ENCODE measurements around the gene GAST. TPM values are rescaled to one million over a fixed set of nuclear protein-coding genes. Genes with fewer than 3 reads are reported as not detected.
A peak's percentile ranks its signal among the peaks of the same experiment; 100 is the strongest.

The GAST gene
- total and polyA plus RNA-seq, 5 donors, result not detected

- intact Hi-C loops (cut with DNase I), result no loop called here
- Histone ChIP-seq H3K4me1 (ENCODE audit: control insufficient read depth, insufficient read depth, low read length) (peaks cover 2% of the 10 kb centered on the region), H3K27ac (ENCODE audit: low read length) (no peak overlapping the region), H3K9me3 (ENCODE audit: control insufficient read depth, low read length) (no peaks in the 10 kb centered on the region), H3K4me3 (ENCODE audit: low read length) (no peak overlapping the region), H3K27me3 (ENCODE audit: control insufficient read depth, insufficient read depth) (no peaks in the 10 kb centered on the region)
- WGBS, result 83% methylated on average over 7 of the region's 7 CpGs
- no peak for DNase-seq
- no peak for ATAC-seq
Observed at GRCh38 chr17:41722231-41722630, 10.1 kb downstream of the GAST start.

DNA sequence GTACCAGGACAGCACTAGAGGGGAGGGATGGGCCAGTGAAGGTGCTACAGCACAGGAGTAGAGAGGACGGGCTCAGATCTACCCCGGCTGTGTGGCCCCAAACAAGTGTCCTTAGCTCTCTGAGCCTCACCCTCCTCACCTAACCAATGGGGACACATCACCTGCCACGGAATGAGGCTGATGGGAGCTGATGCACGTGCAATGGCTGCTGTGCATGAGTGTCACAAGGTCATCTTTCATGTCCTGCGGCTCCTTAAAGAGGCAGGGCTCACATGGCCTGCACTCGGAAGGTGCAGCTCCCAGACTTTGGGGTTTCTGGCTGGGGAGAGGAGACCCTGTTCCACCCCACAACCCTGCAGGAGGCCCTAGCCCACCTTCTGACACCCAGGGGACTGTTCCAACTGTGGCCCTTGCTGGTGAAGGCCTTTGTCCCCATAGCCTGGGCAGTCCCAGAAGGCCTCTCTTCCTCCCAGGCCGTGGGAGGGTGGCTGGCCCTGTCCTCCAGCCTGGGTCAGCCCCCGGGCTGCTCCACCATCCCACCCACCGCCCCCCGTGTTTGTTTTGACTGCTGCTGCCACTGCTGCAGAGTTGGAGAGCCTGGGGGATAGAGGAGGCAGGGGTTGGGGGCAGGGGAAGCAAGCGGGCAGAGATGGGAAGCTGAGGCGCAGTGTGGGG is 11.8 kb downstream of the GAST start:
- ATAC-seq (no peak), DNase-seq (no peak)
- H3K4me3 ChIP-seq (ENCODE audit: low read length), result no peak overlapping the region
- intact Hi-C loops (cut with DNase I), result no loop called here
- no peaks in the 10 kb centered on the region for H3K4me1 ChIP-seq (ENCODE audit: control insufficient read depth, insufficient read depth, low read length)
- no peaks in the 10 kb centered on the region for H3K27me3 ChIP-seq (ENCODE audit: control insufficient read depth, insufficient read depth)
- 76% methylated on average over 12 of the region's 12 CpGs for WGBS
- no peaks in the 10 kb centered on the region for H3K9me3 ChIP-seq (ENCODE audit: control insufficient read depth, low read length)
- no peak overlapping the region for H3K27ac ChIP-seq (ENCODE audit: low read length)

DNA sequence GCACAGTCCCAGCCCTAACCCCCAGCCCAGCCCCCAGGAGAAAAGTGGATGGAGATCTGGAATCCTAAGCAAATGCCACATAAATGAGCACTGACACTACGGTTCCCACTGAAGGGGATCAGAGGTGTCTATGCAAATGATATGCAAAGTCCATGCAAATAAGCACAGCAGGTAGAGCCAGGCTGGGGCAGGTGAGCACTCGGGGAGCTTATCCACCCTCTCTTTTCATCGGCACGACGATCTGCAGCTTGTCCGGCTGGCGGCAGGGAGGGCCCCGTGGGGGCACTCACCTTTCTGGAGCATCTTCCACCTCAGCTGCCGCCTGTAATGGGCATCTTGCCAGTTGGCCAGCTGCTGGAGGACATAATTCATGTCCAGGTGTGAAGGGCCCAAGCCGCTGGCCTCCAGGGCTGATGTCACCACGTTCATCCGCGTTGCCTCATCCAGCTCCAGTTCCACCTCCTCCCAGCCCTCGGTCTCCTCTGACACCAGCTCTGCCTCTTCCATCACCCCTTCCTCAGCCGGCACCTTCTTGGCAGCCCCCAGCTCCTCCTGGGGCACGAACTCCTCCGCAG is 12.4 kb downstream of the GAST start:
- Histone ChIP-seq H3K27me3 (ENCODE audit: control insufficient read depth, insufficient read depth) (no peaks in the 10 kb centered on the region), H3K27ac (ENCODE audit: low read length) (no peak overlapping the region), H3K4me1 (ENCODE audit: control insufficient read depth, insufficient read depth, low read length) (no peaks in the 10 kb centered on the region), H3K9me3 (ENCODE audit: control insufficient read depth, low read length) (no peaks in the 10 kb centered on the region), H3K4me3 (ENCODE audit: low read length) (no peak overlapping the region)
- DNase-seq (no peak), ATAC-seq (no peak)
- 68% methylated on average over 17 of the region's 17 CpGs for WGBS
- intact Hi-C loops (cut with DNase I), result no loop called here

GRCh38 chr17:41725134-41725533 is 13.0 kb downstream of the GAST start:
- Histone ChIP-seq H3K4me3 (ENCODE audit: low read length) (no peak overlapping the region), H3K27ac (ENCODE audit: low read length) (no peak overlapping the region), H3K4me1 (ENCODE audit: control insufficient read depth, insufficient read depth, low read length) (no peaks in the 10 kb centered on the region), H3K27me3 (ENCODE audit: control insufficient read depth, insufficient read depth) (no peaks in the 10 kb centered on the region), H3K9me3 (ENCODE audit: control insufficient read depth, low read length) (no peaks in the 10 kb centered on the region)
- intact Hi-C loops (cut with DNase I), result no loop called here
- 83% methylated on average over 5 of the region's 5 CpGs for WGBS
- ATAC-seq (no peak), DNase-seq (no peak)

- H3K27ac ChIP-seq (ENCODE audit: low read length), result no peak overlapping the region
- intact Hi-C loops (cut with DNase I), result no loop called here
- no peaks in the 10 kb centered on the region for H3K27me3 ChIP-seq (ENCODE audit: control insufficient read depth, insufficient read depth)
- WGBS, result 67% methylated on average over 12 of the region's 12 CpGs
- no peaks in the 10 kb centered on the region for H3K4me1 ChIP-seq (ENCODE audit: control insufficient read depth, insufficient read depth, low read length)
- peak in 1 of 3 donors; percentile 45 for DNase-seq
- no peaks in the 10 kb centered on the region for H3K9me3 ChIP-seq (ENCODE audit: control insufficient read depth, low read length)
- H3K4me3 ChIP-seq (ENCODE audit: low read length), result no peak overlapping the region
- no peak for ATAC-seq
Observed at GRCh38 chr17:41728056-41728455, 15.9 kb downstream of the GAST start.

DNA sequence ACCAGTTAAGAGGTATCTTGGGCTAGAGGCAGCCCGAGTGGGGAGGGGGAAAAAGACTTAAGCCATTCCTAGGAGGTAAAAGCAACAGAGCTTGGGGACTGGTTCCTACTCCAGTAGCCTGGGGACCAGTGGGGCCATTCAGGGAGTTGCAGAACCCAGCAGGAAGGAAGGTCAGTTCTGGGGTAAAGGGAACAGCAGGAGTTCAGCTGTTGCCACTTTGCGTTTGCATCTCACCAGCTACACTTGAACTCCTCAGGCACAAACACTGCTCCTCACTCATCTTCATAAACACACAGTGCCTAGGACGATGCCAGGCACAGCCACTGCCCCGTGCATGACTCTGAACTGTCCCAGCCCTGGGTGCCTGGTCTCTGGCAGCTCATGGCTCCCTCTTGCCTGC is 18.3 kb downstream of the GAST start:
- DNase-seq (no peak), ATAC-seq (no peak)
- Histone ChIP-seq H3K27ac (ENCODE audit: low read length) (no peak overlapping the region), H3K4me3 (ENCODE audit: low read length) (no peak overlapping the region), H3K9me3 (ENCODE audit: control insufficient read depth, low read length) (no peaks in the 10 kb centered on the region), H3K4me1 (ENCODE audit: control insufficient read depth, insufficient read depth, low read length) (no peaks in the 10 kb centered on the region), H3K27me3 (ENCODE audit: control insufficient read depth, insufficient read depth) (no peaks in the 10 kb centered on the region)
- WGBS, result 51% methylated on average over 4 of the region's 4 CpGs
- intact Hi-C loops (cut with DNase I), result loop anchor here in 1 of 4 donors (10.0 kb wide), 1 partner anchor 224 kb away; no protein-coding TSS in a partner anchor

DNA sequence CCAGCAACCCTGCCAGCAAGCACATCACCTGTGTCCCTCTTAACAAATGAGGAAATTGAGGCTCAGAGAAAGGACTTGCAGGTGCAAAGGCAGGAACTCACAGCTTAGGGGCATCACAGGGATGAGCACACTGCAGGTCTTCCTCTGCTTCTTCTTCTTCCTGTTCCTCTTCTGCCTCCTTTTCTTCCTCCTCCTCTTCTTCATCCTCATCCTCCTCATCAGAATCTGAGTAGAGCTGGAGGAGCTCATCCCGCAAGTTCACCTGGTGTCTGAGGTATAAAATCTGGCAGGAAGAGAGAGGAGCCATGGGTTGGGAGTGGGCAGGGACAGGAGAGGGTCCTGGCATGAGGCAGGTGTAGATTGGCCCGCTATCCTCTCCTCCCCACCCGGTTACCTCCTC is 19.7 kb downstream of the GAST start:
- WGBS, result 47% methylated on average over 3 of the region's 3 CpGs
- Histone ChIP-seq H3K4me1 (ENCODE audit: control insufficient read depth, insufficient read depth, low read length) (no peaks in the 10 kb centered on the region), H3K4me3 (ENCODE audit: low read length) (no peak overlapping the region), H3K27me3 (ENCODE audit: control insufficient read depth, insufficient read depth) (no peaks in the 10 kb centered on the region), H3K9me3 (ENCODE audit: control insufficient read depth, low read length) (no peaks in the 10 kb centered on the region), H3K27ac (ENCODE audit: low read length) (no peak overlapping the region)
- no peak for DNase-seq
- intact Hi-C loops (cut with DNase I), result loop anchor here in 1 of 4 donors (10.0 kb wide), 1 partner anchor 223 kb away; no protein-coding TSS in a partner anchor
- ATAC-seq, result no peak

GRCh38 chr17:41733348-41734138 is 21.4 kb downstream of the GAST start:
- no peaks in the 10 kb centered on the region for H3K4me1 ChIP-seq (ENCODE audit: control insufficient read depth, insufficient read depth, low read length)
- no peak overlapping the region for H3K27ac ChIP-seq (ENCODE audit: low read length)
- WGBS, result 10% methylated on average over 40 of the region's 40 CpGs
- no peak for DNase-seq
- intact Hi-C loops (cut with DNase I), result loop anchor here in 1 of 4 donors (10.0 kb wide), 1 partner anchor 221 kb away; no protein-coding TSS in a partner anchor
- H3K27me3 ChIP-seq (ENCODE audit: control insufficient read depth, insufficient read depth), result no peaks in the 10 kb centered on the region
- ATAC-seq, result no peak
- H3K9me3 ChIP-seq (ENCODE audit: control insufficient read depth, low read length), result no peaks in the 10 kb centered on the region
- peak overlapping the region; percentile 45 for H3K4me3 ChIP-seq (ENCODE audit: low read length)

- Histone ChIP-seq H3K9me3 (ENCODE audit: control insufficient read depth, low read length) (no peaks in the 10 kb centered on the region), H3K27me3 (ENCODE audit: control insufficient read depth, insufficient read depth) (no peaks in the 10 kb centered on the region), H3K4me1 (ENCODE audit: control insufficient read depth, insufficient read depth, low read length) (no peaks in the 10 kb centered on the region), H3K27ac (ENCODE audit: low read length) (no peak within 1 kb of the TSS), H3K4me3 (ENCODE audit: low read length) (peak within 1 kb of the TSS; percentile 45)
- under 1% methylated on average over 77 of the region's 77 CpGs for WGBS
- peak in 2 of 3 donors; percentile 62 to 67 for DNase-seq
- ATAC-seq, result peak in 1 of 2 donors; percentile 17
- intact Hi-C loops (cut with DNase I), result loop anchor here in 1 of 4 donors (10.0 kb wide), 1 partner anchor 220 kb away; no protein-coding TSS in a partner anchor
Observed at GRCh38 chr17:41734139-41734948, 22.2 kb downstream of the GAST start, which contains the start of gene HAP1. Gene HAP1, minus strand, starts transcription at chr17:41734643. Its CDS starts 9 bp downstream, at chr17:41734634.

DNA sequence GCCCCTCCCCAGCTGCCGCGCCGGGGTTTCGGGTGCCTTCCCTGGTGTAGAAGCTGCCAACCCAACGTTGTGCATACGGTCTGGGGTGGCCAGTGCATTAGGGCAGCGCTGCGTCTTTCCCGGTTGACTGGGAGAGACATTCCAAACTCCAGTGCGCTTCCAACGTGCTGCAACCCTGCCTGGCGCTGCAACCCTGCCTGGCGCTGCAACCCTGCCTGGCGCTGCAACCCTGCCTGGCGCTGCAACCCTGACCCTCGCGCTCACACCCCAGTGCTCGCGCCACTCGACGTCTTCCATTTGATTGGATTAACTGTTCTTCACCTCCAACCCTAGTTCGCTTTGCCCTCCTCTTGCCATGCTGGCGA is 22.8 kb downstream of the GAST start:
- Histone ChIP-seq H3K27ac (ENCODE audit: low read length) (no peak overlapping the region), H3K27me3 (ENCODE audit: control insufficient read depth, insufficient read depth) (no peaks in the 10 kb centered on the region), H3K9me3 (ENCODE audit: control insufficient read depth, low read length) (no peaks in the 10 kb centered on the region), H3K4me3 (ENCODE audit: low read length) (peak overlapping the region; percentile 45), H3K4me1 (ENCODE audit: control insufficient read depth, insufficient read depth, low read length) (no peaks in the 10 kb centered on the region)
- ATAC-seq (no peak), DNase-seq (peak in 1 of 3 donors; percentile 22)
- intact Hi-C loops (cut with DNase I), result loop anchor here in 1 of 4 donors (10.0 kb wide), 1 partner anchor 220 kb away; no protein-coding TSS in a partner anchor
- WGBS, result 4% methylated on average over 23 of the region's 23 CpGs
